Adrenal gland (tissue), 5 donors: ENCODE measurements around the gene KLF12.

Experiments used
- POLR2A ChIP-seq, 2 donors: fragments of 450-650 bp; IDR thresholded peaks; one replicate each; pipeline ENCODE4 v1.6.1; 2017; ENCODE audit warnings: antibody characterized with exemption in 2 of 2, mild to moderate bottlenecking in 2 of 2, moderate library complexity in 1 of 2
- TF ChIP-seq, protein P1 (sequence below), 6 experiments: fragments of 450-650 bp in 4 of 6; fragments of 200-600 bp in 2 of 6; sonication (generic) in 1 of 6; IDR thresholded peaks; 1 replicate in 5 of 6; 2 replicates in 1 of 6; pipeline versions ENCODE4 v1.5.1 to v1.8.0; 2016 to 2021; ENCODE audit warnings: antibody characterized with exemption in 6 of 6, mild to moderate bottlenecking in 2 of 6, moderate library complexity in 1 of 6
- donor health status: DM: no; HTN: no; CAD: no.

DNA sequence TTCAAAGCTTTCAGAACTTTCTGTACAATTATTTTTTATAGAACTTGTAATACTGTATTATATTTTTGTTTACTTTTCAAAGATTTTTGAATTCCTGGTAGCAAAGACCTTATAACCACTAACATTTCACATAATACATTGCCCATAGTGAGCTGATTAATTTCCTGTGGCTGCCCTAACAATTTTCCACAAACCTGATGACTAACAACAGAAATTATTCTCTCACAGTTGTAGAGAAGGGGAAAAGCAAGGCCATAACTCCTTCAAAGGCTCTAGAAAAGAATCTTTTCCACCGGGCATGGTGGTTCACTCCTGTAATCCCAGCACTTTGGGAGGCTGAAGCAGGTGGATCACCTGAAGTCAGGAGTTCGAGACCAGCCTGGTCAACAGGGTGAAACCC lies 19.1 kb downstream of the KLF12 start:
- TF ChIP-seq, protein P1, sequence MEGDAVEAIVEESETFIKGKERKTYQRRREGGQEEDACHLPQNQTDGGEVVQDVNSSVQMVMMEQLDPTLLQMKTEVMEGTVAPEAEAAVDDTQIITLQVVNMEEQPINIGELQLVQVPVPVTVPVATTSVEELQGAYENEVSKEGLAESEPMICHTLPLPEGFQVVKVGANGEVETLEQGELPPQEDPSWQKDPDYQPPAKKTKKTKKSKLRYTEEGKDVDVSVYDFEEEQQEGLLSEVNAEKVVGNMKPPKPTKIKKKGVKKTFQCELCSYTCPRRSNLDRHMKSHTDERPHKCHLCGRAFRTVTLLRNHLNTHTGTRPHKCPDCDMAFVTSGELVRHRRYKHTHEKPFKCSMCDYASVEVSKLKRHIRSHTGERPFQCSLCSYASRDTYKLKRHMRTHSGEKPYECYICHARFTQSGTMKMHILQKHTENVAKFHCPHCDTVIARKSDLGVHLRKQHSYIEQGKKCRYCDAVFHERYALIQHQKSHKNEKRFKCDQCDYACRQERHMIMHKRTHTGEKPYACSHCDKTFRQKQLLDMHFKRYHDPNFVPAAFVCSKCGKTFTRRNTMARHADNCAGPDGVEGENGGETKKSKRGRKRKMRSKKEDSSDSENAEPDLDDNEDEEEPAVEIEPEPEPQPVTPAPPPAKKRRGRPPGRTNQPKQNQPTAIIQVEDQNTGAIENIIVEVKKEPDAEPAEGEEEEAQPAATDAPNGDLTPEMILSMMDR (IDR thresholded peaks at IDR 0.05) = no peak
- TF ChIP-seq POLR2A (IDR thresholded peaks at IDR 0.05) = no peak
